ENCODE results near the gene CHCHD3.

Gene CHCHD3

DNA sequence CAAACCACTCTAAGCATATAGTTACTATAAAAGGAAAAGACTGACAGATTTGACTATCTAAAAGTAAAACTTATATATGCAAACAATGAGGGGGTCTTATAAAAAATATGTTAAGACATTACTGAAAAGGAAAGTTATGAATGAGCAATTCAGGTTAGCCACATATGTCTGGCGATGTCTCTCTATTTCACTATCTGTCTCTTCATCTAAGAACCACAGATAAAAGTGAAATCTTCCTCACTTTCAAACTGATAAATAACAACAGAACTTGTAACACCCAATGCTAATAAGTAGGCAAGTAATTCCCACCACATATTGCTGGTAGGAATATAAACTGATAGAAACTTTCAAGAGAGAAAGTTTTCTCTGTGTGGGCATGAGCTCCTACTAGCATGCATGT, 138.2 kb downstream of the CHCHD3 start:
- Histone ChIP-seq H3K27ac (no peak overlapping the region), H3K9me3 (ENCODE audit: low read depth, low read length) (no peaks in the 10 kb centered on the region), H3K9ac (ENCODE audit: insufficient read length) (no peak overlapping the region), H3K36me3 (ENCODE audit: insufficient read depth, low read length) (no peaks in the 10 kb centered on the region), H3K4me3 (no peak overlapping the region)
- TF ChIP-seq EZH2 (IDR thresholded peaks at IDR 0.05) = no peak
- TF ChIP-seq FOXP2 (optimal IDR thresholded peaks at IDR 0.05; ENCODE audit: control extremely low read depth, extremely low read length, insufficient read depth) = no peak
- TF ChIP-seq POLR2AphosphoS5 (IDR thresholded peaks at IDR 0.05; ENCODE audit: borderline replicate concordance, low read depth, low read length) = no peak
- no peak for DNase-seq (ENCODE audit: low read depth, low spot score)

- Histone ChIP-seq H3K4me3 (no peak overlapping the region), H3K9me3 (ENCODE audit: low read depth, low read length) (no peaks in the 10 kb centered on the region), H3K36me3 (ENCODE audit: insufficient read depth, low read length) (no peaks in the 10 kb centered on the region), H3K27ac (no peak overlapping the region), H3K9ac (ENCODE audit: insufficient read length) (no peak overlapping the region)
- no peak for DNase-seq (ENCODE audit: low read depth, low spot score)
- no peak for TF ChIP-seq EZH2 (IDR thresholded peaks at IDR 0.05)
- TF ChIP-seq POLR2AphosphoS5 (IDR thresholded peaks at IDR 0.05; ENCODE audit: borderline replicate concordance, low read depth, low read length) = no peak
- no peak for TF ChIP-seq FOXP2 (optimal IDR thresholded peaks at IDR 0.05; ENCODE audit: control extremely low read depth, extremely low read length, insufficient read depth)
Observed at GRCh38 chr7:132942701-132943100, 139.2 kb downstream of the CHCHD3 start.

DNA sequence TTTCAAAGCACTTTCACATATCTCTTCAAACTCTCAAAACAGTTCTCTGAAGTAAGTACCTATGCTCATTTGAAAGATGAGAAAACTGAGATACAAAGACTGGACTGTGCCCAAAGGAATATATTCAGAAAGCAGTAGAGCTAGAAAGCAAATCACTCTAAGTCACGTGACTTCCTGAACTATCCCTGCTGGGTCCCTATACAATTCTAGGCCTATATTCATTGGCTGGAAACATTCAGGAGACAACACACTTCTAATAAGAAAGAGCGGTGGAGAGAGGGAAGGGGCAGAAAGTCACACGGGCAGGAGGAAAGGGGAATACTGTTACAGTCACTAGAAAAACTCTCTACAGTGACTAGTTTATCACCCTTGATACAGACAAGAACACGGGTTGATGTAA, 140.0 kb downstream of the CHCHD3 start:
- no peak overlapping the region for H3K4me3 ChIP-seq
- no peak overlapping the region for H3K27ac ChIP-seq
- no peak for DNase-seq (ENCODE audit: low read depth, low spot score)
- TF ChIP-seq EZH2 (IDR thresholded peaks at IDR 0.05) = no peak
- TF ChIP-seq FOXP2 (optimal IDR thresholded peaks at IDR 0.05; ENCODE audit: control extremely low read depth, extremely low read length, insufficient read depth) = no peak
- no peak for TF ChIP-seq POLR2AphosphoS5 (IDR thresholded peaks at IDR 0.05; ENCODE audit: borderline replicate concordance, low read depth, low read length)
- H3K9ac ChIP-seq (ENCODE audit: insufficient read length) = no peak overlapping the region
- no peaks in the 10 kb centered on the region for H3K9me3 ChIP-seq (ENCODE audit: low read depth, low read length)
- no peaks in the 10 kb centered on the region for H3K36me3 ChIP-seq (ENCODE audit: insufficient read depth, low read length)

DNA sequence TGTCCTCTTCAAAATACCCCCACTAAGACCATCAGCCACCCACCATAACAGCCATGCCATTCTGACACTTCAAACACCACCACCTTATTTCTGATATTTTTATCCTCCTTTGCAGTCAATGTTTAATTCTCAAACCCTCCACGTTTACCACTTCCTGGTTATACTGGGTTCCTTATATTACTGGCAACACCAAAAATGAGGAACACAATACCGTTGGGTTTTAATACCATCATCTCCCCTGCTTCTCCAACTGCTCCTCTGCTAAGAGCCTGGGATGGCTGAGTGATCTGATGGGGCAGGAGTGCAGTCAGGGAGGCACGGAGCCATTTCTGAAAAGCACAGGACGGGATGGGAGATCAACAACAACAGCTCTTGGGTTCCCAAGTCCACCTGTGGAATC, 140.5 kb downstream of the CHCHD3 start:
- no peak for DNase-seq (ENCODE audit: low read depth, low spot score)
- Histone ChIP-seq H3K9ac (ENCODE audit: insufficient read length) (no peak overlapping the region), H3K36me3 (ENCODE audit: insufficient read depth, low read length) (no peaks in the 10 kb centered on the region), H3K27ac (no peak overlapping the region), H3K4me3 (no peak overlapping the region), H3K9me3 (ENCODE audit: low read depth, low read length) (no peaks in the 10 kb centered on the region)
- TF ChIP-seq POLR2AphosphoS5 (IDR thresholded peaks at IDR 0.05; ENCODE audit: borderline replicate concordance, low read depth, low read length) (no peak), EZH2 (IDR thresholded peaks at IDR 0.05) (no peak), FOXP2 (optimal IDR thresholded peaks at IDR 0.05; ENCODE audit: control extremely low read depth, extremely low read length, insufficient read depth) (no peak)

DNA sequence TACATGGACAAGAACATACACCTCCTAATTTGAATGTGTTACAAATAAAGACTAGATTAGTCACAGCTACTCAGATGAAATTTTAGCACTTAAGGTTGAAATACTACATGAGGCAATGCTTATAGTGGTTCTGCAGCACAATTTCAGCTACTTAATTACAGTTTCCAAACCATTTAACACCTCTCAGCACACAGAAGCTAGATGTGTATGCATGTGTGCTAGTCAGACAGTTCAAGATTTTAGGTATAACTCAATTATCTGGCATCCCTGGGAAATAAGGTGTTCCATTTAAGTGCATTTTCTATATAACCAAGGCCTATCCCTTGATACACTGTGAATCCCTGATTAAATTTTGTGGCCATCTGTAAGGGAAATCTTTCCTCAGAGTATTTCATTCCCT, 141.8 kb downstream of the CHCHD3 start:
- no peak for DNase-seq (ENCODE audit: low read depth, low spot score)
- no peak overlapping the region for H3K4me3 ChIP-seq
- no peak overlapping the region for H3K27ac ChIP-seq
- no peak overlapping the region for H3K9ac ChIP-seq (ENCODE audit: insufficient read length)
- no peaks in the 10 kb centered on the region for H3K9me3 ChIP-seq (ENCODE audit: low read depth, low read length)
- H3K36me3 ChIP-seq (ENCODE audit: insufficient read depth, low read length) = 0 out of 2 replicates have a peak, but pooled peaks cover 7% of the 10 kb centered on the region
- no peak for TF ChIP-seq FOXP2 (optimal IDR thresholded peaks at IDR 0.05; ENCODE audit: control extremely low read depth, extremely low read length, insufficient read depth)

GRCh38 chr7:132939495-132939894, 142.4 kb downstream of the CHCHD3 start:
- H3K9ac ChIP-seq (ENCODE audit: insufficient read length) = no peak overlapping the region
- H3K9me3 ChIP-seq (ENCODE audit: low read depth, low read length) = no peaks in the 10 kb centered on the region
- 0 out of 2 replicates have a peak, but pooled peaks cover 7% of the 10 kb centered on the region for H3K36me3 ChIP-seq (ENCODE audit: insufficient read depth, low read length)
- no peak for DNase-seq (ENCODE audit: low read depth, low spot score)
- no peak overlapping the region for H3K4me3 ChIP-seq
- no peak overlapping the region for H3K27ac ChIP-seq
- TF ChIP-seq FOXP2 (optimal IDR thresholded peaks at IDR 0.05; ENCODE audit: control extremely low read depth, extremely low read length, insufficient read depth) = no peak

- no peak for DNase-seq (ENCODE audit: low read depth, low spot score)
- Histone ChIP-seq H3K9me3 (ENCODE audit: low read depth, low read length) (no peaks in the 10 kb centered on the region), H3K9ac (ENCODE audit: insufficient read length) (no peak overlapping the region), H3K36me3 (ENCODE audit: insufficient read depth, low read length) (0 out of 2 replicates have a peak, but pooled peaks cover 7% of the 10 kb centered on the region), H3K27ac (no peak overlapping the region), H3K4me3 (no peak overlapping the region)
- TF ChIP-seq EZH2 (IDR thresholded peaks at IDR 0.05) = no peak
- TF ChIP-seq POLR2AphosphoS5 (IDR thresholded peaks at IDR 0.05; ENCODE audit: borderline replicate concordance, low read depth, low read length) = no peak
- TF ChIP-seq FOXP2 (optimal IDR thresholded peaks at IDR 0.05; ENCODE audit: control extremely low read depth, extremely low read length, insufficient read depth) = no peak
Observed at GRCh38 chr7:132937286-132937685, 144.6 kb downstream of the CHCHD3 start.

- TF ChIP-seq POLR2AphosphoS5 (IDR thresholded peaks at IDR 0.05; ENCODE audit: borderline replicate concordance, low read depth, low read length) (no peak), EZH2 (IDR thresholded peaks at IDR 0.05) (no peak), FOXP2 (optimal IDR thresholded peaks at IDR 0.05; ENCODE audit: control extremely low read depth, extremely low read length, insufficient read depth) (no peak)
- 0 out of 2 replicates have a peak, but pooled peaks cover 7% of the 10 kb centered on the region for H3K36me3 ChIP-seq (ENCODE audit: insufficient read depth, low read length)
- no peak overlapping the region for H3K9ac ChIP-seq (ENCODE audit: insufficient read length)
- H3K27ac ChIP-seq = no peak overlapping the region
- H3K9me3 ChIP-seq (ENCODE audit: low read depth, low read length) = no peaks in the 10 kb centered on the region
- H3K4me3 ChIP-seq = no peak overlapping the region
- DNase-seq (ENCODE audit: low read depth, low spot score) = no peak
Observed at GRCh38 chr7:132935608-132936007, 146.3 kb downstream of the CHCHD3 start.

DNA sequence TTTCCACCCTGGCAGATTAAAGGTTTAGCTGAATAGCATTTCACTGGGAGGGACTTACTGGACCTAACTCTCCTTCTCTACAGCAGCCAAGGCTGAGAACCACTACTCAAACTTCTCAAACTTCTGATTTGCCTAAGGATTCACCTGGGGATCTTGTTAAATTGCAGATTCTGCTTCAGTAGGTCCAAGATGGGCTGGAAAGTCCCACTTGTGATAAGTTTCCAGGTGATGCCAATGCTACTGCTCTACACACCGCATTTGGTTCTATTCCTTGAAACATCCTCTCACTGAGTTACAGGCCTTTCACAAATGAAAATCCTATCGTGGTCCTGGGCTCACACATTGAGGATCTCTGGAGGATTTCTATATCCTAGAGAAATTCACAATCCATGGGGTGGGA, 147.9 kb downstream of the CHCHD3 start:
- H3K4me3 ChIP-seq = no peak overlapping the region
- H3K36me3 ChIP-seq (ENCODE audit: insufficient read depth, low read length) = 0 out of 2 replicates have a peak, but pooled peaks cover 7% of the 10 kb centered on the region
- no peak for TF ChIP-seq FOXP2 (optimal IDR thresholded peaks at IDR 0.05; ENCODE audit: control extremely low read depth, extremely low read length, insufficient read depth)
- no peak for TF ChIP-seq EZH2 (IDR thresholded peaks at IDR 0.05)
- no peak for TF ChIP-seq POLR2AphosphoS5 (IDR thresholded peaks at IDR 0.05; ENCODE audit: borderline replicate concordance, low read depth, low read length)
- H3K9ac ChIP-seq (ENCODE audit: insufficient read length) = no peak overlapping the region
- no peaks in the 10 kb centered on the region for H3K9me3 ChIP-seq (ENCODE audit: low read depth, low read length)
- no peak overlapping the region for H3K27ac ChIP-seq
- DNase-seq (ENCODE audit: low read depth, low spot score) = no peak
